ENCODE measurements around the gene GULP1.

The GULP1 gene

GRCh38 chr2:188497726-188498125 is 206.1 kb downstream of the GULP1 start:
- no peaks in the 10 kb centered on the region for H3K36me3 Mint-ChIP-seq (ENCODE audit: low read depth)
- no peaks in the 10 kb centered on the region for H3K4me1 Mint-ChIP-seq
- H3K27me3 Mint-ChIP-seq (ENCODE audit: low read depth), result no peaks in the 10 kb centered on the region
- no peak overlapping the region for H3K4me3 Mint-ChIP-seq
- H3K9me3 Mint-ChIP-seq, result no peaks in the 10 kb centered on the region
- H3K27ac Mint-ChIP-seq, result no peak overlapping the region
- no peak for TF ChIP-seq CTCF (IDR thresholded peaks at IDR 0.05; ENCODE audit: unreplicated experiment in 3 of 3)

- Mint-ChIP-seq H3K27me3 (ENCODE audit: low read depth) (no peaks in the 10 kb centered on the region), H3K27ac (no peak overlapping the region), H3K9me3 (no peaks in the 10 kb centered on the region), H3K4me1 (no peaks in the 10 kb centered on the region), H3K4me3 (no peak overlapping the region), H3K36me3 (ENCODE audit: low read depth) (no peaks in the 10 kb centered on the region)
- no peak for TF ChIP-seq CTCF (IDR thresholded peaks at IDR 0.05; ENCODE audit: unreplicated experiment in 3 of 3)
These were observed 212.3 kb downstream of the GULP1 start for GRCh38 chr2:188503975-188504374.

GRCh38 chr2:188506843-188507242 is 215.2 kb downstream of the GULP1 start:
- TF ChIP-seq CTCF (IDR thresholded peaks at IDR 0.05; ENCODE audit: unreplicated experiment in 3 of 3), result no peak
- no peaks in the 10 kb centered on the region for H3K4me1 Mint-ChIP-seq
- H3K4me3 Mint-ChIP-seq, result no peak overlapping the region
- H3K9me3 Mint-ChIP-seq, result no peaks in the 10 kb centered on the region
- peak overlapping the region; percentile 16 to 51 (median 22) for H3K27ac Mint-ChIP-seq
- no peaks in the 10 kb centered on the region for H3K36me3 Mint-ChIP-seq (ENCODE audit: low read depth)
- no peaks in the 10 kb centered on the region for H3K27me3 Mint-ChIP-seq (ENCODE audit: low read depth)

GRCh38 chr2:188511346-188511745 is 219.7 kb downstream of the GULP1 start:
- no peaks in the 10 kb centered on the region for H3K9me3 Mint-ChIP-seq
- no peaks in the 10 kb centered on the region for H3K4me1 Mint-ChIP-seq
- H3K27me3 Mint-ChIP-seq (ENCODE audit: low read depth), result no peaks in the 10 kb centered on the region
- peak overlapping the region in 2 of 3 experiments; percentile 53 to 75 for H3K27ac Mint-ChIP-seq
- no peak for TF ChIP-seq CTCF (IDR thresholded peaks at IDR 0.05; ENCODE audit: unreplicated experiment in 3 of 3)
- no peaks in the 10 kb centered on the region for H3K36me3 Mint-ChIP-seq (ENCODE audit: low read depth)
- H3K4me3 Mint-ChIP-seq, result no peak overlapping the region

GRCh38 chr2:188512456-188512855 is 220.8 kb downstream of the GULP1 start:
- Mint-ChIP-seq H3K4me1 (peaks cover under 1% of the 10 kb centered on the region), H3K27ac (peak overlapping the region in 1 of 3 experiments; percentile 48), H3K27me3 (ENCODE audit: low read depth) (no peaks in the 10 kb centered on the region), H3K36me3 (ENCODE audit: low read depth) (no peaks in the 10 kb centered on the region), H3K9me3 (no peaks in the 10 kb centered on the region), H3K4me3 (no peak overlapping the region)
- TF ChIP-seq CTCF (IDR thresholded peaks at IDR 0.05; ENCODE audit: unreplicated experiment in 3 of 3), result peak; percentile 61 to 77 (median 70)

- Mint-ChIP-seq H3K4me3 (no peak overlapping the region), H3K27ac (peak overlapping the region; percentile 4 to 35 (median 14)), H3K27me3 (ENCODE audit: low read depth) (no peaks in the 10 kb centered on the region), H3K9me3 (no peaks in the 10 kb centered on the region), H3K4me1 (peaks cover 18% of the 10 kb centered on the region), H3K36me3 (ENCODE audit: low read depth) (peaks cover 5% of the 10 kb centered on the region)
- no peak for TF ChIP-seq CTCF (IDR thresholded peaks at IDR 0.05; ENCODE audit: unreplicated experiment in 3 of 3)
These were observed 224.2 kb downstream of the GULP1 start for GRCh38 chr2:188515918-188516317.

All from nephron (organoid).